ENCODE measurements around the gene TMEFF2.
A peak's percentile ranks its signal among the peaks of the same experiment; 100 is the strongest.

The TMEFF2 gene

GRCh38 chr2:192194866-192195547 is at the start of gene TMEFF2:
Gene TMEFF2, minus strand, starts transcription at chr2:192194933. Its CDS starts 409 bp downstream, at chr2:192194524.
- TF ChIP-seq CTCF (IDR thresholded peaks at IDR 0.05), result no peak
- Mint-ChIP-seq H3K9me3 (no peaks in the 10 kb centered on the region), H3K4me1 (peaks cover 32% of the 10 kb centered on the region), H3K36me3 (ENCODE audit: low read depth) (no peaks in the 10 kb centered on the region), H3K27me3 (ENCODE audit: low read depth, poor library complexity) (peaks cover 90% of the 10 kb centered on the region), H3K27ac (no peak within 1 kb of the TSS), H3K4me3 (peak within 1 kb of the TSS; percentile 71)
- DNase-seq, result peak; percentile 88

- H3K4me3 Mint-ChIP-seq, result no peak overlapping the region
- no peak for DNase-seq
- no peaks in the 10 kb centered on the region for H3K4me1 Mint-ChIP-seq
- no peaks in the 10 kb centered on the region for H3K9me3 Mint-ChIP-seq
- no peak overlapping the region for H3K27ac Mint-ChIP-seq
- no peak for TF ChIP-seq CTCF (IDR thresholded peaks at IDR 0.05)
- no peaks in the 10 kb centered on the region for H3K27me3 Mint-ChIP-seq (ENCODE audit: low read depth, poor library complexity)
- no peaks in the 10 kb centered on the region for H3K36me3 Mint-ChIP-seq (ENCODE audit: low read depth)
Observed at GRCh38 chr2:192243488-192243887, 48.8 kb upstream of the TMEFF2 start.

GRCh38 chr2:192236136-192236535 is 41.4 kb upstream of the TMEFF2 start:
- Mint-ChIP-seq H3K4me3 (no peak overlapping the region), H3K36me3 (ENCODE audit: low read depth) (no peaks in the 10 kb centered on the region), H3K27me3 (ENCODE audit: low read depth, poor library complexity) (peaks cover 4% of the 10 kb centered on the region), H3K4me1 (no peaks in the 10 kb centered on the region), H3K27ac (no peak overlapping the region), H3K9me3 (peaks cover 4% of the 10 kb centered on the region)
- no peak for DNase-seq
- TF ChIP-seq CTCF (IDR thresholded peaks at IDR 0.05), result no peak

- H3K27ac Mint-ChIP-seq, result no peak overlapping the region
Observed at GRCh38 chr2:192230889-192231453, 36.2 kb upstream of the TMEFF2 start.

GRCh38 chr2:192228685-192229084 is 34.0 kb upstream of the TMEFF2 start:
- DNase-seq, result no peak
- no peak overlapping the region for H3K27ac Mint-ChIP-seq
- H3K9me3 Mint-ChIP-seq, result no peaks in the 10 kb centered on the region
- no peak overlapping the region for H3K4me3 Mint-ChIP-seq
- no peaks in the 10 kb centered on the region for H3K4me1 Mint-ChIP-seq
- TF ChIP-seq CTCF (IDR thresholded peaks at IDR 0.05), result no peak
- H3K27me3 Mint-ChIP-seq (ENCODE audit: low read depth, poor library complexity), result no peaks in the 10 kb centered on the region
- no peaks in the 10 kb centered on the region for H3K36me3 Mint-ChIP-seq (ENCODE audit: low read depth)

More at GRCh38 chr2:192230889-192231453, 36.2 kb upstream of the TMEFF2 start:
- no peaks in the 10 kb centered on the region for H3K4me1 Mint-ChIP-seq
- no peaks in the 10 kb centered on the region for H3K9me3 Mint-ChIP-seq
- H3K36me3 Mint-ChIP-seq (ENCODE audit: low read depth), result no peaks in the 10 kb centered on the region
- H3K4me3 Mint-ChIP-seq, result no peak overlapping the region
- DNase-seq, result no peak
- peaks cover 4% of the 10 kb centered on the region for H3K27me3 Mint-ChIP-seq (ENCODE audit: low read depth, poor library complexity)
- no peak for TF ChIP-seq CTCF (IDR thresholded peaks at IDR 0.05)

- no peak overlapping the region for H3K4me3 Mint-ChIP-seq
- TF ChIP-seq CTCF (IDR thresholded peaks at IDR 0.05), result no peak
- no peak for DNase-seq
- no peaks in the 10 kb centered on the region for H3K36me3 Mint-ChIP-seq (ENCODE audit: low read depth)
- no peaks in the 10 kb centered on the region for H3K4me1 Mint-ChIP-seq
- H3K27ac Mint-ChIP-seq, result no peak overlapping the region
- H3K9me3 Mint-ChIP-seq, result no peaks in the 10 kb centered on the region
- H3K27me3 Mint-ChIP-seq (ENCODE audit: low read depth, poor library complexity), result no peaks in the 10 kb centered on the region
Observed at GRCh38 chr2:192218970-192219369, 24.2 kb upstream of the TMEFF2 start.

Data from nephron progenitor cell (in vitro differentiated cells).